ENCODE measurements around the gene AKAP5.

GRCh38 chr14:64474698-64475097, 9.4 kb downstream of the AKAP5 start:
- TF ChIP-seq CTCF (conservative IDR thresholded peaks at IDR 0.05 in 1 of 2, IDR thresholded peaks at IDR 0.05 in 1 of 2; ENCODE audit: extremely low read depth in 1 of 2, insufficient read depth in 1 of 2, low read depth in 1 of 2, low read length in 2 of 2) (no peak), EZH2 (IDR thresholded peaks at IDR 0.05; ENCODE audit: borderline replicate concordance, low read length) (no peak)
